IMR-90 (cell line): Measurements from ENCODE around the gene MAEA.

Experiments
- BHLHE40 ChIP-seq: fragments of 150-350 bp; IDR thresholded peaks from 2 replicates; pipeline ENCODE4 v1.6.1; 2016; ENCODE audit warnings: mild to moderate bottlenecking, low read depth, low read length
- CHD1 ChIP-seq: IDR thresholded peaks from 2 replicates; pipeline ENCODE4 v1.6.1; 2012; ENCODE audit warnings: low read depth, low read length, improper control_type of control experiment
- MAFK ChIP-seq: IDR thresholded peaks from 2 replicates; pipeline ENCODE4 v1.6.1; 2012; ENCODE audit warnings: low read depth, low read length, improper control_type of control experiment
- MAZ ChIP-seq: IDR thresholded peaks from 2 replicates; pipeline ENCODE4 v1.6.1; 2012; ENCODE audit warnings: low read depth, mild to moderate bottlenecking, low read length, improper control_type of control experiment, moderate library complexity, borderline replicate concordance
- MXI1 ChIP-seq: IDR thresholded peaks from 2 replicates; pipeline ENCODE4 v1.6.1; 2012; ENCODE audit warnings: low read depth, mild to moderate bottlenecking, low read length, moderate library complexity, borderline replicate concordance
- POLR2A ChIP-seq: IDR thresholded peaks from 2 replicates; pipeline ENCODE4 v1.6.1; 2012; ENCODE audit warnings: mild to moderate bottlenecking, low read depth, low read length
- RAD21 ChIP-seq: IDR thresholded peaks from 2 replicates; pipeline ENCODE4 v1.6.1; 2012; ENCODE audit warnings: low read length, improper control_type of control experiment
- RFX5 ChIP-seq: IDR thresholded peaks from 2 replicates; pipeline ENCODE4 v1.8.0; 2012; ENCODE audit warnings: low read depth, mild to moderate bottlenecking, low read length, moderate library complexity
- SMC3 ChIP-seq: fragments of 150-350 bp; IDR thresholded peaks from 2 replicates; pipeline ENCODE4 v1.6.1; 2016; ENCODE audit warnings: low read depth, mild to moderate bottlenecking, antibody characterized with exemption, low read length, moderate library complexity
- TF ChIP-seq, protein P1 (sequence below): conservative IDR thresholded peaks from 2 replicates; pipeline ENCODE4 v1.5.1; 2012; ENCODE audit warnings: mild to moderate bottlenecking, low read depth, low read length, improper control_type of control experiment

DNA sequence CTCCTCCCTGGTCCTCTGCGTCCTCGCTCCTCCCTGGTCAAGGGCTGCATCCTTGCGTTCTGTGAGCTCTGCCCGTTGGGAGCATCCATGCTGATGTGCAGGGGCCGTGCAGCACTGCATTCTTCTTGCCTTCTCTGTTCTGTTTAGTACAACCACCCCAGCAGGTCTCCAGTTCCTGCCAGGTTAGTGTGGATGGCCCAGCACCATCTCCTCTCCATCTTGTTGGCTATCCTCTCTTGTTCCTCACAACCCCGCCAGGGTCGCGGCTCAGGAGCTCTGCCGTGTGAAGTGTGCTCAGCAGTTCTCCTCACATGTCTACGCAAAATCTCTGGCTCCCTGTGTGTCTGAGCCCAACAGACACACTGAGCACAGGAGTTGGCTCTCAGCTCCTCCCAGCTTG lies 10.4 kb upstream of the MAEA start:
- TF ChIP-seq RAD21 (no peak), RFX5 (no peak), SMC3 (no peak), BHLHE40 (no peak), CHD1 (no peak), POLR2A (no peak), MAZ (no peak), MAFK (no peak), MXI1 (no peak)
- TF ChIP-seq, protein P1, sequence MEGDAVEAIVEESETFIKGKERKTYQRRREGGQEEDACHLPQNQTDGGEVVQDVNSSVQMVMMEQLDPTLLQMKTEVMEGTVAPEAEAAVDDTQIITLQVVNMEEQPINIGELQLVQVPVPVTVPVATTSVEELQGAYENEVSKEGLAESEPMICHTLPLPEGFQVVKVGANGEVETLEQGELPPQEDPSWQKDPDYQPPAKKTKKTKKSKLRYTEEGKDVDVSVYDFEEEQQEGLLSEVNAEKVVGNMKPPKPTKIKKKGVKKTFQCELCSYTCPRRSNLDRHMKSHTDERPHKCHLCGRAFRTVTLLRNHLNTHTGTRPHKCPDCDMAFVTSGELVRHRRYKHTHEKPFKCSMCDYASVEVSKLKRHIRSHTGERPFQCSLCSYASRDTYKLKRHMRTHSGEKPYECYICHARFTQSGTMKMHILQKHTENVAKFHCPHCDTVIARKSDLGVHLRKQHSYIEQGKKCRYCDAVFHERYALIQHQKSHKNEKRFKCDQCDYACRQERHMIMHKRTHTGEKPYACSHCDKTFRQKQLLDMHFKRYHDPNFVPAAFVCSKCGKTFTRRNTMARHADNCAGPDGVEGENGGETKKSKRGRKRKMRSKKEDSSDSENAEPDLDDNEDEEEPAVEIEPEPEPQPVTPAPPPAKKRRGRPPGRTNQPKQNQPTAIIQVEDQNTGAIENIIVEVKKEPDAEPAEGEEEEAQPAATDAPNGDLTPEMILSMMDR: no peak
